Activated naive CD8-positive, alpha-beta T cell treated with anti-CD3 and anti-CD28 coated beads, Interleukin-2, amount 10 ng/mL, durations not matched to agents 7 days and 5 days (primary cell): Measurements from ENCODE around the gene UBQLN1. TPM values are rescaled to one million over a fixed set of nuclear protein-coding genes. Genes with fewer than 3 reads are reported as not detected.
"Not testable (repeated sequence)": the region's sequence is repeated elsewhere in the genome, so short reads cannot be mapped to it uniquely, and the experiment has no call there.

Experiments used
- ATAC-seq: fragments of 150-1000 bp; cut with Tn5 transposase; one replicate; pipeline ENCODE4 v1.10.0; 2021; ENCODE audit warnings: low read depth, moderate library complexity
- POLR2A ChIA-PET: fragments of 350-600 bp; sonication (Branson Sonifier 250); formaldehyde crosslinking; loops from one replicate; lab custom pipeline; 2021; ENCODE audit warnings: antibody characterized with exemption; lab: Charles Lee
- DNase-seq: peaks from one replicate; pipeline ENCODE4 v3.0.0; 2021
- H3K27ac Mint-ChIP-seq: one replicate; pipeline ENCODE4 v1.8.0; 2022; ENCODE audit warnings: mild to moderate bottlenecking, mixed read lengths
- H3K27me3 Mint-ChIP-seq: one replicate; pipeline ENCODE4 v1.8.0; 2022; ENCODE audit warnings: mild to moderate bottlenecking, moderate library complexity, mixed read lengths
- H3K36me3 Mint-ChIP-seq: one replicate; pipeline ENCODE4 v1.8.0; 2021; ENCODE audit warnings: mild to moderate bottlenecking, mixed read lengths
- H3K4me1 Mint-ChIP-seq: one replicate; pipeline ENCODE4 v1.8.0; 2021; ENCODE audit warnings: mixed read lengths
- H3K4me3 Mint-ChIP-seq: one replicate; pipeline ENCODE4 v1.8.0; 2022; ENCODE audit warnings: mild to moderate bottlenecking, moderate library complexity, mixed read lengths
- H3K9me3 Mint-ChIP-seq: one replicate; pipeline ENCODE4 v1.8.0; 2021; ENCODE audit warnings: mixed read lengths
- total RNA-seq, 2 experiments: library from RNA; stranded (reverse); gene quantifications; one replicate each; pipeline ENCODE4 v1.2.3, GENCODE V29; 2021

The UBQLN1 gene
- total RNA-seq, 2 experiments from 2014 or later = 87.9 to 108 TPM

DNA sequence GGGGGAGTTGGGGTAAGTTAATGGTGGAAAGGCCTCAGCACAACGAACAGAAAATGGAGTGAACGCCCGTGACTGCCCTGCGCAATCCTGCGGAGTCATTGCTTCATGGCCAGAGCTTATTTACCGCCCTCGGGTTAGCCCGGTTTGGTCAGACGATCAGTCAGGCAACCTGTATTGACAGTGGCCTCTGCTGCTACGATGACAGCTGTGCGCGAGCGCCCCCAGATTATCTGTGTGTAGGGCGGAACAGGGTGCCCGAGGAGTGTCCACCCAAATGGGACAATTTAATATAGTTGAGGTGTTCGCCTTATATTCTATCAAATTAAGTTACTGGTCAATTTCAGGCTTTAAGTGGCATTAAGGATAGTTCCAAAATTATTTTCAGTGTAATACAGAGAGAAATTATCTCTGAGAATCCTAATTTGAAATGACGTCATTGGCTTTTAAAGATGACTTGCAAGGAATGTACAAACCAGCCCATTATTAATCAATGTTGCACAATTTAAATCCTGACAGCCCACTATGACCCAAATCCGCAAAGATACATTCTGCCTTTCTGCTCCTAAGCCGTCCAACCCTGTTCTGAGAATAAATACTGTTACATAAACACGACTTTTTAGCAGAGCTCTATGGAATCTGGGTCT lies 879 bp upstream of the UBQLN1 start:
- peaks cover 28% of the 10 kb centered on the region for H3K4me1 Mint-ChIP-seq
- H3K27ac Mint-ChIP-seq = peak overlapping the region; percentile 100
- no peaks in the 10 kb centered on the region for H3K9me3 Mint-ChIP-seq
- peaks cover 14% of the 10 kb centered on the region for H3K36me3 Mint-ChIP-seq
- peak; percentile 65 for DNase-seq
- POLR2A ChIA-PET = interaction anchor here (1.0 to 3.2 kb wide), 13 partner anchors 9 to 587 kb away, joined by 3 to 45 read pairs (median 5); partner anchors contain the start of genes GKAP1, HNRNPK, IDNK and KIF27
- peak; percentile 18 for ATAC-seq
- no peaks in the 10 kb centered on the region for H3K27me3 Mint-ChIP-seq
- peak overlapping the region; percentile 90 for H3K4me3 Mint-ChIP-seq

DNA sequence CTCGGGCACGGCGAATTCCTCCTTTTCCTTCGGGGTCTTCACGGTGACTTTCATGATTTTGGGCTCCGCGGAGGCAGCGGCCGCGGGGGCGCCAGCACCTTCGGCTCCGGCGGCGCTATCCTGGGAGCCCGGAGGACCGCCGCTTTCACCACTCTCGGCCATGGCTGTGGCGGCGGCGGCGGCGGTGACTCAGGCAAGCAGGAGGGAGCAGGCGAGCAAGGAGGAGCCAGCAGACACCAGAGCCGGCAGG lies 315 bp downstream of the UBQLN1 start:
- Mint-ChIP-seq H3K27ac (peak overlapping the region; percentile 100), H3K27me3 (no peaks in the 10 kb centered on the region), H3K4me1 (peaks cover 32% of the 10 kb centered on the region), H3K4me3 (peak overlapping the region; percentile 90), H3K36me3 (peaks cover 15% of the 10 kb centered on the region), H3K9me3 (no peaks in the 10 kb centered on the region)
- DNase-seq (no peak), ATAC-seq (no peak)
- POLR2A ChIA-PET = interaction anchor here (1.0 to 3.2 kb wide), 13 partner anchors 8 to 589 kb away, joined by 3 to 45 read pairs (median 5); partner anchors contain the start of genes GKAP1, HNRNPK, IDNK and KIF27

DNA sequence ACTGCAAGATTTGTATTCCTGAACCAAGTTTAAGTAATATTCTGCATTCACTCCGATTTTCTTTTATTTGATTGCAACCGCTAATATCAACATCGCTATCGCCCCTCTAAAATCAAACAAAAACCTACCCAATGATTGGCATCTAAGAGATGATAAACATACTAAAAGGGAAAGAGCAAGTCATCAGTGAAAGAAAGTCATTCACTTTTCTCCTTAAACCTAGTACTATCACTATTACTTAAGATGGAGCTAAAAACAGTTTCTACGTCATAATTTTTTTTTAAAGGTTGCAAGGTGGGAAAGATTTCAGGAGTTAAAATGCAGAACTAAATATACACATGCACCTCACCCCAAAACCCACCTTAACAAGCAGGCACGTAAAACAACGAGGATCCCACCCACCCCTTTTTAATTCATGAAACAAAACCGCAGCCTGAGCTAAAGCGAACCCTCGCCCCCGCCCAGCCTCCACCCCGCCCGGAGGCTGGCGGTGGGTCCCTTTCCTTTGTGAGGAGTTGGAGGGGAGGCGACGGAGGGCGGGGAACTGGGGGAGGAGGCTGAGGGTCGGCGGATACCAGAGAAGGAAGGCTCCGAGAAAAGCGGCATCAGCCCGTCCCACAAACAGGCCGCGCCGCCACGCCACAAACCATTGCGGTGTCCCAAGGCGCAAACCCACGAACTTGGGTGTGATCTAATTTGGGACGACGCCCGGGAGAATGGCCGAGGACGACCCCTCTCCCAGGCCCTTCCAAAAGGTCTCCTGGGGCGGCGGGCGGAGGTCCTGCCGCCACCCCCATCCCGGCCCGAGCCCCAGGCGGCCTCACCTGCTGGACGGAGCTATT lies 861 bp downstream of the UBQLN1 start:
- peaks cover 34% of the 10 kb centered on the region for H3K4me1 Mint-ChIP-seq

DNA sequence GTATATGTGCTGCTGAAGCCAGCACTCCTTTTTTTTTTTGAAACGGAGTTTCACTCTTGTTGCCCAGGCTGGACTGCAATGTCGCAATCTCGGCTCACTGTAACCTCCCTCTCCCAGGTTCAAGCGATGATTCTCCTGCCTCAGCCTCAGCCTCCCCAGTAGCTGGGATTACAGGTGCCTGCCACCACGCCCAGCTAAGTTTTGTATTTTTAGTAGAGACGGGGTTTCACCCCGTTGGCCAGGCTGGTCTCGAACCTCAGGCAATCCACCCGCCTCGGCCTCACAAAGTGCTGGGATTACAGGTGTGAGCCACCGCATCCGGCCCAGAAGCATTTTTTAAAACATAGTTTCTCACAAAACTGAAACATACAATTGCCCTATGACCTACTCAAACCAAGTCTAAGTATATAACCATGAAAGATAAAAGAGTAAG lies 2.5 kb downstream of the UBQLN1 start:
- ATAC-seq, H3K27me3 Mint-ChIP-seq, DNase-seq, H3K9me3 Mint-ChIP-seq: not testable (repeated sequence)
- Mint-ChIP-seq H3K27ac (peak overlapping the region; percentile 31), H3K4me1 (peaks cover 46% of the 10 kb centered on the region), H3K4me3 (peak overlapping the region; percentile 90), H3K36me3 (peaks cover 19% of the 10 kb centered on the region)
- POLR2A ChIA-PET = interaction anchor here (0.7 kb wide), 2 partner anchors 9 to 33 kb away, joined by 3 read pairs; no protein-coding TSS in a partner anchor

More for the DNA sequence above, 861 bp downstream of the UBQLN1 start:
- peak; percentile 40 for ATAC-seq
- peak; percentile 82 for DNase-seq
- Mint-ChIP-seq H3K27me3 (no peaks in the 10 kb centered on the region), H3K4me3 (peak overlapping the region; percentile 90), H3K36me3 (peaks cover 15% of the 10 kb centered on the region), H3K27ac (peak overlapping the region; percentile 100), H3K9me3 (no peaks in the 10 kb centered on the region)
- POLR2A ChIA-PET = interaction anchor here (0.7 to 3.2 kb wide), 11 partner anchors 8 to 589 kb away, joined by 3 to 45 read pairs (median 7); partner anchors contain the start of genes HNRNPK, IDNK, KIF27 and RMI1

DNA sequence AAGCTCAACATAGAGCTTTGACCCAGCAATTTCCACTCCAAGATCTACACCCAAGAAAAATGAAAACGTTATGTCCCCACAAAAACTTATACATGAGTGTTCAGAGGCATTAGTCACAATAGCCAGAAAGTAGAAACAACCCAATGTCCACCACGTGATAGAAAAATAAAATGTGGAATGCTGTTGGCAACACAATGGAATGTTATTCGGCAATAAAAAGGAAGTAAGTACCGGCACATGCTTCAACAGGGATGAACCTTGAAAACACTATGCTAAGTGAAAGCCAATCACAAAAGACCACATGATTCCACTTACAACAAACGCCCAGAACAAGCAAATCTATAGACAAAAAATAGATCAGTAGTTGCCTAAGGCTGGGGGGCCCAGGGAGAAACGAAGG lies 6.0 kb downstream of the UBQLN1 start:
- DNase-seq (no peak), ATAC-seq (no peak)
- H3K27ac Mint-ChIP-seq = no peak overlapping the region
- peaks cover 42% of the 10 kb centered on the region for H3K4me1 Mint-ChIP-seq
- no peaks in the 10 kb centered on the region for H3K27me3 Mint-ChIP-seq
- POLR2A ChIA-PET = no interaction called here
- no peak overlapping the region for H3K4me3 Mint-ChIP-seq
- peaks cover 27% of the 10 kb centered on the region for H3K36me3 Mint-ChIP-seq
- H3K9me3 Mint-ChIP-seq = no peaks in the 10 kb centered on the region

DNA sequence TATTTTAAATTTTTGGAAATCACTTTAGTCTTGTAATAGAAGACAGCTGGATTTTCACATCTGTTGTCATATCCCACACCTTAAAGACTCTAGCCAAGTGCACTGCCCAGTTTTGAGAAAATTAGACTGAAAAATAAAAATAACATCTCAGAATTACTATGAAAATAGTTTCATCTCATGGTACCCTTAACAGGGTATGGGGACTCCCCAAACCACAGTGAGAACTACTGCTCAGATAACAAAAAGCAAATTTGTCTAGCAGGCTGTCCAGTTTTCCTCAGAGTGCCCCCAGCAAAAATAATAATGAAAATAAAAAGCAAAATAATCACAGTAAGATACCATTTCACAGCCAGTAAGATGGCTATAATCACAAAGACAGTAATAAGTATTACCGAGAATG lies 6.5 kb downstream of the UBQLN1 start:
- no peak overlapping the region for H3K27ac Mint-ChIP-seq
- POLR2A ChIA-PET = no interaction called here
- H3K36me3 Mint-ChIP-seq = peaks cover 24% of the 10 kb centered on the region

DNA sequence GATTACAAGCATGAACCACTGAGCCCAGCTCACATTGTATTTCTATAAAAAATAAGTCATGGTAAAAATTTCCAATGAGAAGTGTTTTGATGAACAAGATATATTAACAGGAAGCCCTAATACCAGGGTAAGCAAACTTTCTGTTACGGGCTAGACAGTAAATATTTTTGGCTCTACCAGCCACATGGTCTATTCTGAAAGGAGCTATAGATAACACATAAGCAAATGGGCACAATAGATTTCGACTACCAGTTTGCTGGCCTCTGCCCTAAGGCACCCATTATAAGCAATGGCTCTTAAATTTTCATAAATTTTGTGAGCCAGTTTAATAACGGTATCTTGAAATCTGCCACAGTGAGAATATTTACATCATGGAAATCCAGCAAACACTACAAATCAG lies 8.1 kb downstream of the UBQLN1 start:
- no peak for DNase-seq
- no peaks in the 10 kb centered on the region for H3K9me3 Mint-ChIP-seq
- no peak overlapping the region for H3K4me3 Mint-ChIP-seq
- H3K27me3 Mint-ChIP-seq = no peaks in the 10 kb centered on the region
- H3K4me1 Mint-ChIP-seq = peaks cover 31% of the 10 kb centered on the region
- no peak for ATAC-seq
- no peak overlapping the region for H3K27ac Mint-ChIP-seq
- H3K36me3 Mint-ChIP-seq = peaks cover 14% of the 10 kb centered on the region
- POLR2A ChIA-PET = interaction anchor here (1.0 kb wide), 1 partner anchor 8 kb away, joined by 4 read pairs; the partner anchor contains the start of gene UBQLN1

More for the DNA sequence above, 6.5 kb downstream of the UBQLN1 start:
- no peaks in the 10 kb centered on the region for H3K27me3 Mint-ChIP-seq
- no peak overlapping the region for H3K4me3 Mint-ChIP-seq
- H3K9me3 Mint-ChIP-seq = no peaks in the 10 kb centered on the region
- ATAC-seq (no peak), DNase-seq (no peak)
- peaks cover 38% of the 10 kb centered on the region for H3K4me1 Mint-ChIP-seq

DNA sequence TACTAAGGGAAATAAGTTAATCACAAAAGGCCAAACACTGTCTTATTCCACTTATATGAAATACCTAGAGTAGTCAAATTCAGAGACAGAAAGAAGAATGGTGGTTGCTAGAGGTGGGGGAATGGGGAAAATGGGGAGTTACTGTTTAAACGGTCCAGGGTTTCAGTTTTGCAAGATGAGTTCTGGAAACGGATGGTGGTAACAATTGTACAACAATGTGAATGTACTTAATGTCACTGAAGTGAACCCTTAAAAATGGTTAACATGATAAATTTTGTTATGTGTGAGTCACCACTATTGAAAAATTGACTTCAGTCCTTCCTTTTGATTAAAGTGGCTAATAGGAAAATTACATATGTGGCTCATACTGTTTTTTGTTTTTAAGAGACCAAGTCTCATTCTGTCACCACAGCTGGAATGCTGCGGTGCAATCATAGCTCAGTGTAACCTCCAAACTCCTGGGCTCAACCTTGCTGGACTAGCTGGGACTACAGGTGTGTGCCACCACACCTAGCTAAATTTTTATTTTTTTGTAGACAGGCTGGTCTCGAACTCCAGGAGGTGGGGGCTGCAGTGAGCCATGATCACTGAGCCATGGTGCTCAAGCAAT lies 8.7 kb downstream of the UBQLN1 start:
- H3K27ac Mint-ChIP-seq = peak overlapping the region; percentile 3
- H3K4me1 Mint-ChIP-seq = peaks cover 35% of the 10 kb centered on the region
- DNase-seq (no peak), ATAC-seq (no peak)
- peaks cover 14% of the 10 kb centered on the region for H3K36me3 Mint-ChIP-seq
- H3K27me3 Mint-ChIP-seq = no peaks in the 10 kb centered on the region
- POLR2A ChIA-PET = interaction anchor here (1.0 kb wide), 1 partner anchor 9 kb away, joined by 4 read pairs; the partner anchor contains the start of gene UBQLN1
- no peaks in the 10 kb centered on the region for H3K9me3 Mint-ChIP-seq
- H3K4me3 Mint-ChIP-seq = no peak overlapping the region

DNA sequence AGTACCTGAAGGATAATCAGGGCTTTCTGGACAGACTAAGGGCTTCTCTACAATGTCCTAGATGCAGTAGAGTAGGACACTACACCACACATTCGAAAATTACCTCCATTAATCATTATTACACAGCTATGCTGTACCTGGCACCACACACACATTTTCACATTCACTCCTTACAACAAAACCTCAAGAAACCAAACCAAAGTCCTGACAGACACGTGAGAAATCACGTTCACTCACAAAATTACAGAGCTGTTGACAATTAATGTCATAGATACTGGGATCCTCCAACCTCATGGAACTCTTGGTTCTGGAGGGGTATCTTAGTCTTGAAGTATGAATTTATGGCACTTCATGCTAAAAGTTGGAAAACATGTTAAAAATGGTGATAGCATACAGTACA lies 16.3 kb downstream of the UBQLN1 start:
- ATAC-seq (no peak), DNase-seq (no peak)
- no peaks in the 10 kb centered on the region for H3K9me3 Mint-ChIP-seq
- no peak overlapping the region for H3K27ac Mint-ChIP-seq
- H3K4me3 Mint-ChIP-seq = no peak overlapping the region
- POLR2A ChIA-PET = no interaction called here
- H3K36me3 Mint-ChIP-seq = peaks cover 9% of the 10 kb centered on the region
- H3K27me3 Mint-ChIP-seq = no peaks in the 10 kb centered on the region
- H3K4me1 Mint-ChIP-seq = peaks cover 43% of the 10 kb centered on the region

DNA sequence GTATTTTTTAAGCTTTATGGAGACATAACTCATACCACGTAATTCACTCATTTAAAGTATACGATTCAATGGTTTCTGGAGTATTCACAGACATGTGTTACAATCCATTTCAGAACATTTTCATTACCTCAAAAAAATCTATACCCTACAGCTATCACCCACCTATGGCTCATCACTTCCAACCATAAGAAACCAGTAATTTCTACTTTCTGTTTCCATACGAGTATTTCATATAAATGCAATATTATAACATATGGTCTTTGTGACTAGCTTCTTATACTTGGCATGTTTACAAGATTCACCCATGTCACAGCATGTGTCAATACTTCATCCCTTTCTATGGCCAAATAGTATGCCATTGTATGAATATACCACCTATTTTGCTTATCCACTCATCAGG lies 18.8 kb downstream of the UBQLN1 start:
- no peaks in the 10 kb centered on the region for H3K9me3 Mint-ChIP-seq
- H3K4me3 Mint-ChIP-seq = no peak overlapping the region
- H3K36me3 Mint-ChIP-seq = peaks cover 9% of the 10 kb centered on the region
- ATAC-seq (no peak), DNase-seq (no peak)
- H3K27ac Mint-ChIP-seq = no peak overlapping the region
- H3K4me1 Mint-ChIP-seq = peaks cover 40% of the 10 kb centered on the region
- H3K27me3 Mint-ChIP-seq = no peaks in the 10 kb centered on the region
- POLR2A ChIA-PET = interaction anchor here (0.6 to 1.2 kb wide), 2 partner anchors 9 to 19 kb away, joined by 3 read pairs; partner anchors contain the start of gene UBQLN1

DNA sequence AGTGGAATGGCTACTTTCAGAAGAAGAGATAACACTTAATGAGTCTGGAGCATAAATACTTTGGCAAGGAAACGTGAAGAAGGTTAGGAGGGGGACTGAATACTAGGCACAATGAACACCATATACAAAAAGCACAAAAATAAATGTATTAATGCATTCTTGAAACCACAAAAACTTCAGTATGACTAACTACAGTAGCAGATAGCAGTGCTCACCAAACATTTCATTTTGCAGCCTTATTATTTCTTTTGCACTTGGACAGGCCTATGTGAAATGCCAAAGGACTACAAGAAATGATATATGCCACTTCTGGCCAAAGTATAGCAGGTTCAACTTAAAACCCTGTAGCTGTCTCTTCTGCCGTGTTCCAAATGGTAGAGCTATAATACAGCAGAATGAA lies 26.3 kb downstream of the UBQLN1 start:
- ATAC-seq (no peak), DNase-seq (no peak)
- Mint-ChIP-seq H3K36me3 (peaks cover 18% of the 10 kb centered on the region), H3K27me3 (no peaks in the 10 kb centered on the region), H3K27ac (no peak overlapping the region), H3K4me1 (peaks cover 14% of the 10 kb centered on the region), H3K9me3 (no peaks in the 10 kb centered on the region), H3K4me3 (no peak overlapping the region)
- POLR2A ChIA-PET = no interaction called here

DNA sequence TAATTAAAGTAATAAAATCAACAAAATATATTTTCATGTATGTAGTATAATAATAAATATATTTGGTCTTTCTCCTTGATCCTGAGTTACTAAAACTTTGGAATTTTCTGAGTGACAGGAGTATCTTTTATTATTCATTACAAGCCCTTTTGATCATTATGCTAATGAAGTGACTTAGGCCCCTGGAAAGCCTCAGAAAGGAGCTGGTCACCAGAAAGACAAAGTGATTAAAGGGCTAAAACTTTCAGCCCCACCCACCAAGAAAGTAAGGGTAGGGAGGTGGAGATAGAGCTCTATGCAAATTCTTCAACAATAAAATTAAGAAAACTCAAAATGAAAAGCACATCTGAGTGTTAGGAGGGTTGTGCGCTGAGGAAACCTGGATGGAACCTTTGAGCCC lies 27.5 kb downstream of the UBQLN1 start:
- ATAC-seq = no peak
- H3K27ac Mint-ChIP-seq = no peak overlapping the region
- POLR2A ChIA-PET = no interaction called here
- H3K4me3 Mint-ChIP-seq = no peak overlapping the region
- peaks cover 18% of the 10 kb centered on the region for H3K36me3 Mint-ChIP-seq
- no peaks in the 10 kb centered on the region for H3K9me3 Mint-ChIP-seq
- H3K4me1 Mint-ChIP-seq = peaks cover 10% of the 10 kb centered on the region
- no peaks in the 10 kb centered on the region for H3K27me3 Mint-ChIP-seq
- no peak for DNase-seq

DNA sequence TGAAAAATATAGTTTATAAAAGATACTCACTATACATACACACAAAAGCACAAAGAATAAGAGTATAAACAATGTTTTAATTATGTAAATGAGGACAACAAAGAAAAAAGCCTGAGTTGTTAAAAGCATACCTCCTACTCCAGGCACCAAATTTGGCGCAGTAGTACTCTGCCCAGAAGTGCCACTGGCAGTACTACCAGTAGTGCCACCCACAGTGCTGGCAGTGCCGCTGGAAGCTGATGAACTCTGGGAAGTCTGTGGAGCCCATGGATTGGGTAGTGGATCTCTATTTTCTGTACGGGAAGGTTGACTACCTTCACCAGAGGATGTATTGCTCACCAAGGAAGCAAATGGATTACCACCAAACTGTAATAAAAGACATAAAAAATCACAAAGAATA lies 30.2 kb downstream of the UBQLN1 start:
- peaks cover 27% of the 10 kb centered on the region for H3K36me3 Mint-ChIP-seq
- H3K4me1 Mint-ChIP-seq = peaks cover 8% of the 10 kb centered on the region
- no peaks in the 10 kb centered on the region for H3K9me3 Mint-ChIP-seq
- ATAC-seq (no peak), DNase-seq (no peak)
- POLR2A ChIA-PET = no interaction called here
- H3K4me3 Mint-ChIP-seq = no peak overlapping the region
- no peak overlapping the region for H3K27ac Mint-ChIP-seq
- H3K27me3 Mint-ChIP-seq = no peaks in the 10 kb centered on the region
